Suprapubic skin (tissue), 4 donors: ENCODE results near the gene ATP8B1. TPM values are rescaled to one million over a fixed set of nuclear protein-coding genes. Genes with fewer than 3 reads are reported as not detected.
A peak's percentile ranks its signal among the peaks of the same experiment; 100 is the strongest.

Experiments used
- DNase-seq, 2 donors: peaks; one replicate each; pipeline ENCODE4 v3.0.0-alpha.2; 2019; ENCODE audit warnings: low spot score in 2 of 2
- H3K27ac ChIP-seq: fragments of 200-600 bp; sonication (generic); one replicate; pipeline ENCODE4 v1.5.1; 2019
- H3K27me3 ChIP-seq: fragments of 200-600 bp; sonication (generic); one replicate; pipeline ENCODE4 v1.5.1; 2019
- H3K36me3 ChIP-seq: fragments of 200-600 bp; sonication (generic); one replicate; pipeline ENCODE4 v1.5.1; 2019
- H3K4me1 ChIP-seq: fragments of 200-600 bp; sonication (generic); one replicate; pipeline ENCODE4 v1.5.1; 2019
- H3K4me3 ChIP-seq: fragments of 200-600 bp; sonication (generic); one replicate; pipeline ENCODE4 v1.5.1; 2019; ENCODE audit warnings: mild to moderate bottlenecking
- H3K9me3 ChIP-seq: fragments of 200-600 bp; sonication (generic); one replicate; pipeline ENCODE4 v1.5.1; 2019
- EP300 ChIP-seq: sonication (generic); formaldehyde crosslinking; IDR thresholded peaks from one replicate; pipeline ENCODE4 v1.6.1; 2017; ENCODE audit warnings: antibody characterized with exemption
- POLR2A ChIP-seq, 2 donors: fragments of 450-650 bp; IDR thresholded peaks; one replicate each; pipeline ENCODE4 v1.6.1; 2017; ENCODE audit warnings: antibody characterized with exemption in 2 of 2, mild to moderate bottlenecking in 2 of 2, moderate library complexity in 2 of 2
- POLR2AphosphoS5 ChIP-seq, 3 donors: sonication (generic); formaldehyde crosslinking; IDR thresholded peaks; one replicate each; pipeline ENCODE4 v1.6.1; 2017; ENCODE audit warnings: antibody characterized with exemption in 3 of 3
- WGBS: methylation state at CpG from one replicate; pipeline ENCODE4 v1.1.5; 2018; 5-methylcytosine and 5-hydroxymethylcytosine counted together
- total RNA-seq, 4 donors: library from RNA; depleted of rRNA; stranded (reverse); fragments of >200 nt; gene quantifications; one replicate each; pipeline ENCODE4 v1.1.0, GENCODE V29; 2016
- TF ChIP-seq, protein P1 (sequence below), 2 donors: fragments of 200-600 bp in 1 of 2; fragments of 450-650 bp in 1 of 2; sonication (generic) in 1 of 2; IDR thresholded peaks; one replicate each; pipeline ENCODE4 v1.5.1; 2016 to 2019; ENCODE audit warnings: antibody characterized with exemption in 2 of 2, mild to moderate bottlenecking in 1 of 2, moderate library complexity in 1 of 2

Gene ATP8B1
- total RNA-seq, 4 donors from 2014 or later = 21.5 to 59.1 (median 26.0) TPM

DNA sequence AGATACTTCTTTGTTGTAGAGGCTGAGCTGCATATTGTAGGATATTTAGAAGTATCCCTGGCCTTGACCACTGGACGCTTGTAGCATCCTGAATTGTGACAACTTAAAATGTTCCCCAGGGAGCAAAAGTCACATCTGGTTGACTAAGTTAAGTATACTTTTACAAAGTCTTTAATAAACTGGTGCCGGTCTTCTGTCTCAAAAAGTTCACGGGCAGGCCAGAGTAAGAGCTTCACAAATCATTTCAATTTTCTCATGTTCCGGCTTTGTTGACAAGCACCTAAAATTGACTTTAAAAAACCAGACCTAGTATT is 18.4 kb downstream of the ATP8B1 start:
- Histone ChIP-seq H3K4me3 (no peak overlapping the region), H3K27ac (no peak overlapping the region), H3K9me3 (no peaks in the 10 kb centered on the region), H3K27me3 (no peaks in the 10 kb centered on the region), H3K4me1 (peaks cover 35% of the 10 kb centered on the region), H3K36me3 (no peaks in the 10 kb centered on the region)
- 77% methylated on average over 4 of the region's 4 CpGs for WGBS
- TF ChIP-seq, protein P1, sequence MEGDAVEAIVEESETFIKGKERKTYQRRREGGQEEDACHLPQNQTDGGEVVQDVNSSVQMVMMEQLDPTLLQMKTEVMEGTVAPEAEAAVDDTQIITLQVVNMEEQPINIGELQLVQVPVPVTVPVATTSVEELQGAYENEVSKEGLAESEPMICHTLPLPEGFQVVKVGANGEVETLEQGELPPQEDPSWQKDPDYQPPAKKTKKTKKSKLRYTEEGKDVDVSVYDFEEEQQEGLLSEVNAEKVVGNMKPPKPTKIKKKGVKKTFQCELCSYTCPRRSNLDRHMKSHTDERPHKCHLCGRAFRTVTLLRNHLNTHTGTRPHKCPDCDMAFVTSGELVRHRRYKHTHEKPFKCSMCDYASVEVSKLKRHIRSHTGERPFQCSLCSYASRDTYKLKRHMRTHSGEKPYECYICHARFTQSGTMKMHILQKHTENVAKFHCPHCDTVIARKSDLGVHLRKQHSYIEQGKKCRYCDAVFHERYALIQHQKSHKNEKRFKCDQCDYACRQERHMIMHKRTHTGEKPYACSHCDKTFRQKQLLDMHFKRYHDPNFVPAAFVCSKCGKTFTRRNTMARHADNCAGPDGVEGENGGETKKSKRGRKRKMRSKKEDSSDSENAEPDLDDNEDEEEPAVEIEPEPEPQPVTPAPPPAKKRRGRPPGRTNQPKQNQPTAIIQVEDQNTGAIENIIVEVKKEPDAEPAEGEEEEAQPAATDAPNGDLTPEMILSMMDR (IDR thresholded peaks at IDR 0.05) = no peak
- TF ChIP-seq POLR2A (IDR thresholded peaks at IDR 0.05) (no peak), POLR2AphosphoS5 (IDR thresholded peaks at IDR 0.05) (no peak), EP300 (no peak)
- DNase-seq = no peak

DNA sequence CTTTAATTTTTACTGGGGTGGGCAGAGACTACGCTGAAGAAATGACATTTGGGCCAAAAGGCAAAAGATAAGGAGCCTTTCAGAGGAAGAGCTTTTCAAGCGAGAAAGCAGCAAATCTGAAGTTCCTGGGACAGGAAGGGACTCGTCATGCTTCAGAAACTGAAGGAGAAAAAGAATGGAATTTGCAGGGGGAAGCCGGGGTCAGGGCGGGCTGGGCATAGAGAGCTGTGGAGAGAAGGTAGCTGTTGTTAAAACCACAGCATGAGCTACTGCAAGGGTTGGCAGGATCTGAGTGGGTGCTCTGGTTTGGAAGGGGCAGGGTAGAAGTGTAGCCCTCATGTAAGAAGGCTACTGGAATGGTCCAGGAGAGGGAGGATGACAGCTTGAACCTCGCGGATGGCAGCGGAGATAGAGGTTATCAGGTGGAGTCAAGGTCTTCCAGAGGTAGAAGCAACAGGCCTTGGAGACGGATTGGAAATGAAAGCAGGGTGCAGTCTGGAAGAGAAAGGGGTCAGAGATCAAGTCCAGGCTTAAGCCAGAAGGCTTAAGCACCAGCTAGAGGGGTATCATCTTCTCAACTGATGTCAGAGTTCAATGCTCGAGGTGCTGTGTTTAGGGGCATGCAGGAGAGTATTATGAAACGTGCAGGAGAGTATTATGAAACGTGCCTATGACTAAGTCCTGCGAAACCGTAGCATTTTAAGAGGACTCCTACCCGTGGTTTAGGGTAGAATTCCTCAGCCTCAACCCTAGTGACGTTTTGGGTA is 18.9 kb downstream of the ATP8B1 start:
- H3K27me3 ChIP-seq = no peaks in the 10 kb centered on the region
- TF ChIP-seq EP300 = no peak
- TF ChIP-seq, protein P1 (IDR thresholded peaks at IDR 0.05) = no peak
- TF ChIP-seq POLR2A (IDR thresholded peaks at IDR 0.05) = no peak
- no peak for TF ChIP-seq POLR2AphosphoS5 (IDR thresholded peaks at IDR 0.05)
- DNase-seq = no peak
- peaks cover 30% of the 10 kb centered on the region for H3K4me1 ChIP-seq
- no peak overlapping the region for H3K4me3 ChIP-seq
- H3K9me3 ChIP-seq = no peaks in the 10 kb centered on the region
- H3K27ac ChIP-seq = no peak overlapping the region
- WGBS = 76% methylated on average over 16 of the region's 16 CpGs
- H3K36me3 ChIP-seq = no peaks in the 10 kb centered on the region

DNA sequence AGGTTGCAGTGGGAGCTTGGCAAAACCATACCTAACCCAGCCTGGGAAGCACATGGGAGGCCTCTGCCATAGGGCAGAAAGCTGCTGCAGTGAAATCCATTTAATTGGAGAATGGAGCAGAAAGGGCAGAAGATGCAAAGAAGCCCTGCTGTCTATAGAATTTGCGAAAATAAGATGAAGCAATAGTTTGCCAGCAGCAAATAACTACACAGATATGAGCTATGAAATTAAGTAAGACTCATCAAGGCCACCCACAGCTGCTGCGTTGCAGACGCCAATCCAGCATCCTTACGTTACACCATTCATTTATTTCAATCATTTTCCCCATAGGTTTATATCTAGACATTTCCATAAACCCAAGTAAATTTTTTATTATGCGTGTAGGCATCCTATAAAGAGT is 21.1 kb downstream of the ATP8B1 start:
- Histone ChIP-seq H3K36me3 (no peaks in the 10 kb centered on the region), H3K27ac (no peak overlapping the region), H3K4me3 (no peak overlapping the region), H3K27me3 (no peaks in the 10 kb centered on the region), H3K4me1 (peaks cover 17% of the 10 kb centered on the region), H3K9me3 (no peaks in the 10 kb centered on the region)
- DNase-seq = no peak
- no peak for TF ChIP-seq POLR2AphosphoS5 (IDR thresholded peaks at IDR 0.05)
- TF ChIP-seq, protein P1 (IDR thresholded peaks at IDR 0.05) = no peak
- TF ChIP-seq POLR2A (IDR thresholded peaks at IDR 0.05) = no peak
- 87% methylated on average over 5 of the region's 5 CpGs for WGBS

DNA sequence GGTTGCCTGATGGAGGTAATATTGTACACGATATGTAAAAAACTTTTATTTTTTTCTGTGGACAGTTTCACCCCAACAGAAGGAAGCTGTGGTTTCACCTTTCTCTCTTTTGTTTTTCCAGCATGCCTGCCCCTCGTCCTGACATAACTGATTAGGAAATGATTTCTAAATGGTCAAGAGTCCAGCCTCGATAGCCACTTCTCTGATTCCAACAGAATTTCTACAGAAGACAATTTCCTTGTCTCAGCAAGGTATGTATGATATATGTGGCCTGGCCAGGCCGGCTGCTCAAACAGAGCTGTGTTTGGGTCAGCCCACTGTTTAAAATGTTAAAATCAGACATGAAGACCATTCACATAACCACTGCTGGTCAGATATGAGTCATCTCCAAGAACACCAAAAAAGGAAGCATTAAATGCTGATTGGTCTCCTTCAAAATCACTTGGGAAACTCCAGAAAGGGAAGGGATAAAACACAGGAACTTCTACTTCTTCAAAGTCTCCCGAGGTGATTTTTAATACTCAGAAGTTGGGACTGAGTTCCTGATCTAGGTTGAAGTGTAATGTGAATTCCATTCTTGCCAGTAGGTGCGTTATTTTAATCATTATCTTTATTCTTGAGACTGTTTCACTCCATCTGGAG is 22.3 kb downstream of the ATP8B1 start:
- Histone ChIP-seq H3K27ac (peak overlapping the region; percentile 13), H3K27me3 (no peaks in the 10 kb centered on the region), H3K4me3 (no peak overlapping the region), H3K36me3 (no peaks in the 10 kb centered on the region), H3K4me1 (peaks cover 27% of the 10 kb centered on the region), H3K9me3 (no peaks in the 10 kb centered on the region)
- WGBS = 41% methylated on average over 6 of the region's 6 CpGs
- TF ChIP-seq EP300 (no peak), POLR2AphosphoS5 (IDR thresholded peaks at IDR 0.05) (no peak), POLR2A (IDR thresholded peaks at IDR 0.05) (no peak)
- TF ChIP-seq, protein P1 (IDR thresholded peaks at IDR 0.05) = no peak
- no peak for DNase-seq

DNA sequence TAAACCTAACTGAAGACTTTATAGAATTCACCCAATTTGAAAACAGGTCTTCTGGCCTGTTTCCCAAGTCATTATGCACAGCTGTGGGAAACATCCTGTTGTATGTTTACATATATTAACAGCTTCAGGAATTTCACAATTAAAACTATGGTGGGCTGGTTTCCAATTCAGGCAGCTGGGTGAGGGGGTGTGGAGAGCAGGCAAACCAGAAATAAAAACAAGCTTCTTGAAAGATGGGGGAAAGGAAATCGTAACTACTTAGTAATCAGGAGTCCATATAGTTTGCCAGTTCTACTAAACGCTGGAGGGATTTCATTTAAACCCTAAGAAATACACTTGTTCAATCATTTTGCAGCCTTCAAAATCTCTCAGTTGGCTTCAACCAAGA is 22.8 kb downstream of the ATP8B1 start:
- no peaks in the 10 kb centered on the region for H3K36me3 ChIP-seq
- no peak for DNase-seq
- WGBS = 16% methylated on average over 2 of the region's 2 CpGs
- H3K27ac ChIP-seq = peak overlapping the region; percentile 13
- H3K4me3 ChIP-seq = no peak overlapping the region
- no peaks in the 10 kb centered on the region for H3K27me3 ChIP-seq
- H3K4me1 ChIP-seq = peaks cover 32% of the 10 kb centered on the region
- H3K9me3 ChIP-seq = no peaks in the 10 kb centered on the region
- TF ChIP-seq POLR2A (IDR thresholded peaks at IDR 0.05) = no peak
- TF ChIP-seq, protein P1 (IDR thresholded peaks at IDR 0.05) = no peak
- TF ChIP-seq POLR2AphosphoS5 (IDR thresholded peaks at IDR 0.05) = no peak
- TF ChIP-seq EP300 = no peak
